Measurements from ENCODE around the gene TAF11.

DNA sequence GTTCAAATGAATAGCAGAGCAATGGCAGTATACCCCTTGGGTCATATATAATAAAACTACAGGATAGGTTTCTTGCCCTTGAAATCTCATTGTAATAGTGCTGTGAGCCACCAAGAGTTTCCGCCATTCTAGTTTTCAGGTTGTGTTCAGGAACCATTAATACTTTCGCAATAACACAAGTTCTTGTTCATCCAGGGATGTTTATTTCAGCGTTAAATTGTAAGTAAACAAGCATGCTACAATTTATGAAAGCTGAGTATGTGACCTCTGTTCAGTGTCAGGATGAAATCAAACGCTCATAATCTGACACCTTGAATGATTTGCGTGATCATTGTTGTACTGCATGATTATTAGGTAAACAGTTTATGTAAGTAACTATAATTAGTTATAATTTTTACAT is 24.0 kb upstream of the TAF11 start:
- no peak for TF ChIP-seq RARB (CRISPR knock-in tag; IDR thresholded peaks at IDR 0.05)
- TF ChIP-seq ZFP30 (CRISPR knock-in tag; IDR thresholded peaks at IDR 0.05) = no peak
- no peak for TF ChIP-seq PATZ1 (CRISPR knock-in tag; IDR thresholded peaks at IDR 0.05; ENCODE audit: borderline replicate concordance)
- TF ChIP-seq, protein P1, sequence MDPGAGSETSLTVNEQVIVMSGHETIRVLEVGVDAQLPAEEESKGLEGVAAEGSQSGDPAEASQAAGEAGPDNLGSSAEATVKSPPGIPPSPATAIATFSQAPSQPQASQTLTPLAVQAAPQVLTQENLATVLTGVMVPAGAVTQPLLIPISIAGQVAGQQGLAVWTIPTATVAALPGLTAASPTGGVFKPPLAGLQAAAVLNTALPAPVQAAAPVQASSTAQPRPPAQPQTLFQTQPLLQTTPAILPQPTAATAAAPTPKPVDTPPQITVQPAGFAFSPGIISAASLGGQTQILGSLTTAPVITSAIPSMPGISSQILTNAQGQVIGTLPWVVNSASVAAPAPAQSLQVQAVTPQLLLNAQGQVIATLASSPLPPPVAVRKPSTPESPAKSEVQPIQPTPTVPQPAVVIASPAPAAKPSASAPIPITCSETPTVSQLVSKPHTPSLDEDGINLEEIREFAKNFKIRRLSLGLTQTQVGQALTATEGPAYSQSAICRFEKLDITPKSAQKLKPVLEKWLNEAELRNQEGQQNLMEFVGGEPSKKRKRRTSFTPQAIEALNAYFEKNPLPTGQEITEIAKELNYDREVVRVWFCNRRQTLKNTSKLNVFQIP (CRISPR knock-in tag; IDR thresholded peaks at IDR 0.05; ENCODE audit: borderline replicate concordance, low read depth) = no peak
- TF ChIP-seq, protein P2, sequence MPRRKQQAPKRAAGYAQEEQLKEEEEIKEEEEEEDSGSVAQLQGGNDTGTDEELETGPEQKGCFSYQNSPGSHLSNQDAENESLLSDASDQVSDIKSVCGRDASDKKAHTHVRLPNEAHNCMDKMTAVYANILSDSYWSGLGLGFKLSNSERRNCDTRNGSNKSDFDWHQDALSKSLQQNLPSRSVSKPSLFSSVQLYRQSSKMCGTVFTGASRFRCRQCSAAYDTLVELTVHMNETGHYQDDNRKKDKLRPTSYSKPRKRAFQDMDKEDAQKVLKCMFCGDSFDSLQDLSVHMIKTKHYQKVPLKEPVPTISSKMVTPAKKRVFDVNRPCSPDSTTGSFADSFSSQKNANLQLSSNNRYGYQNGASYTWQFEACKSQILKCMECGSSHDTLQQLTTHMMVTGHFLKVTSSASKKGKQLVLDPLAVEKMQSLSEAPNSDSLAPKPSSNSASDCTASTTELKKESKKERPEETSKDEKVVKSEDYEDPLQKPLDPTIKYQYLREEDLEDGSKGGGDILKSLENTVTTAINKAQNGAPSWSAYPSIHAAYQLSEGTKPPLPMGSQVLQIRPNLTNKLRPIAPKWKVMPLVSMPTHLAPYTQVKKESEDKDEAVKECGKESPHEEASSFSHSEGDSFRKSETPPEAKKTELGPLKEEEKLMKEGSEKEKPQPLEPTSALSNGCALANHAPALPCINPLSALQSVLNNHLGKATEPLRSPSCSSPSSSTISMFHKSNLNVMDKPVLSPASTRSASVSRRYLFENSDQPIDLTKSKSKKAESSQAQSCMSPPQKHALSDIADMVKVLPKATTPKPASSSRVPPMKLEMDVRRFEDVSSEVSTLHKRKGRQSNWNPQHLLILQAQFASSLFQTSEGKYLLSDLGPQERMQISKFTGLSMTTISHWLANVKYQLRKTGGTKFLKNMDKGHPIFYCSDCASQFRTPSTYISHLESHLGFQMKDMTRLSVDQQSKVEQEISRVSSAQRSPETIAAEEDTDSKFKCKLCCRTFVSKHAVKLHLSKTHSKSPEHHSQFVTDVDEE (CRISPR knock-in tag; IDR thresholded peaks at IDR 0.05) = no peak
- TF ChIP-seq ZNF565 (CRISPR knock-in tag; conservative IDR thresholded peaks at IDR 0.05; ENCODE audit: low read depth) = no peak
- no peak for TF ChIP-seq CREB5 (CRISPR knock-in tag; IDR thresholded peaks at IDR 0.05; ENCODE audit: low read depth)
- TF ChIP-seq ARNTL (CRISPR knock-in tag; IDR thresholded peaks at IDR 0.05; ENCODE audit: borderline replicate concordance, low read depth) = no peak
- TF ChIP-seq TOX (CRISPR knock-in tag; IDR thresholded peaks at IDR 0.05; ENCODE audit: borderline replicate concordance) = no peak
- TF ChIP-seq ZFP3 (CRISPR knock-in tag; IDR thresholded peaks at IDR 0.05) = no peak
- no peak for TF ChIP-seq TCF4 (CRISPR knock-in tag; IDR thresholded peaks at IDR 0.05; ENCODE audit: borderline replicate concordance)
- TF ChIP-seq, protein P3, sequence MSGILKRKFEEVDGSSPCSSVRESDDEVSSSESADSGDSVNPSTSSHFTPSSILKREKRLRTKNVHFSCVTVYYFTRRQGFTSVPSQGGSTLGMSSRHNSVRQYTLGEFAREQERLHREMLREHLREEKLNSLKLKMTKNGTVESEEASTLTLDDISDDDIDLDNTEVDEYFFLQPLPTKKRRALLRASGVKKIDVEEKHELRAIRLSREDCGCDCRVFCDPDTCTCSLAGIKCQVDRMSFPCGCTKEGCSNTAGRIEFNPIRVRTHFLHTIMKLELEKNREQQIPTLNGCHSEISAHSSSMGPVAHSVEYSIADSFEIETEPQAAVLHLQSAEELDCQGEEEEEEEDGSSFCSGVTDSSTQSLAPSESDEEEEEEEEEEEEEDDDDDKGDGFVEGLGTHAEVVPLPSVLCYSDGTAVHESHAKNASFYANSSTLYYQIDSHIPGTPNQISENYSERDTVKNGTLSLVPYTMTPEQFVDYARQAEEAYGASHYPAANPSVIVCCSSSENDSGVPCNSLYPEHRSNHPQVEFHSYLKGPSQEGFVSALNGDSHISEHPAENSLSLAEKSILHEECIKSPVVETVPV (CRISPR knock-in tag; IDR thresholded peaks at IDR 0.05) = no peak
- no peak for TF ChIP-seq OSR1 (CRISPR knock-in tag; IDR thresholded peaks at IDR 0.05)
- no peak for TF ChIP-seq ISL1 (CRISPR knock-in tag; IDR thresholded peaks at IDR 0.05)

All from SK-N-SH treated with all-trans-retinoic acid at 6 μM for 48 hours (cell line).